ENCODE data around the gene RMRP. TPM values are rescaled to one million over a fixed set of nuclear protein-coding genes. Genes with fewer than 3 reads are reported as not detected.

The RMRP gene
- total and polyA plus RNA-seq, 2 experiments from 2014 or later = 15.3 to 8,626 TPM

GRCh38 chr9:35669331-35670145 is 11.7 kb upstream of the RMRP start:
- DNase-seq (ENCODE audit: low spot score) = no peak
- ATAC-seq = no peak
- peaks cover 9% of the 10 kb centered on the region for H3K4me1 Mint-ChIP-seq
- H3K36me3 Mint-ChIP-seq (ENCODE audit: low read depth) = no peaks in the 10 kb centered on the region
- no peak overlapping the region for H3K27ac Mint-ChIP-seq
- Histone ChIP-seq H4K20me1 (replicated peaks; ENCODE audit: insufficient read depth) (no peaks in the 10 kb centered on the region), H2AFZ (no peak overlapping the region), H3K79me2 (replicated peaks; ENCODE audit: insufficient read depth) (peaks cover under 1% of the 10 kb centered on the region; the same call in 1 of the 2 replicates), H3K4me2 (no peak overlapping the region), H3K27me3 (ENCODE audit: insufficient read depth) (peaks cover 7% of the 10 kb centered on the region; the same call in 1 of the 2 replicates), H3K36me3 (ENCODE audit: insufficient read depth) (no peaks in the 10 kb centered on the region), H3K27ac (ENCODE audit: low read depth) (no peak overlapping the region), H3K9me2 (ENCODE audit: insufficient read depth) (peaks cover 12% of the 10 kb centered on the region), H3K4me3 (no peak overlapping the region), H3K4me1 (ENCODE audit: insufficient read depth) (peaks cover 5% of the 10 kb centered on the region), H3F3A (replicated peaks; ENCODE audit: low read depth) (0 out of 2 replicates have a peak, but pooled peaks cover 3% of the 10 kb centered on the region)
- TF ChIP-seq REST (IDR thresholded peaks at IDR 0.05; ENCODE audit: unreplicated experiment) (no peak), NANOG (IDR thresholded peaks at IDR 0.05; ENCODE audit: borderline replicate concordance) (no peak), ZNF331 (CRISPR knock-in tag; IDR thresholded peaks at IDR 0.05; ENCODE audit: low read depth) (no peak), ETS1 (IDR thresholded peaks at IDR 0.05) (no peak), EZH2phosphoT487 (IDR thresholded peaks at IDR 0.05; ENCODE audit: unreplicated experiment) (no peak), ZNF114 (CRISPR knock-in tag; IDR thresholded peaks at IDR 0.05) (no peak), JUNB (IDR thresholded peaks at IDR 0.05; ENCODE audit: unreplicated experiment) (no peak), STAT1 (IDR thresholded peaks at IDR 0.05; ENCODE audit: unreplicated experiment) (no peak), CREB1 (CRISPR knock-in tag; IDR thresholded peaks at IDR 0.05; ENCODE audit: low read depth) (no peak), ZNF462 (CRISPR knock-in tag; IDR thresholded peaks at IDR 0.05) (no peak), EZH2 (IDR thresholded peaks at IDR 0.05; ENCODE audit: low read depth, unreplicated experiment) (no peak), CTCF (conservative IDR thresholded peaks at IDR 0.05; ENCODE audit: low read depth in 2 of 2) (no peak), POLR2AphosphoS5 (IDR thresholded peaks at IDR 0.05; ENCODE audit: low read depth) (no peak)
- H3K4me3 Mint-ChIP-seq = no peak overlapping the region
- no peaks in the 10 kb centered on the region for H3K9me3 Mint-ChIP-seq
- H3K27me3 Mint-ChIP-seq (ENCODE audit: insufficient read depth, low read depth, poor library complexity) = peaks cover 8% of the 10 kb centered on the region
